Measurements from ENCODE around the gene SCN5A. TPM values are rescaled to one million over a fixed set of nuclear protein-coding genes. Genes with fewer than 3 reads are reported as not detected.

SCN5A gene
- total RNA-seq, 1 donor = not detected

DNA sequence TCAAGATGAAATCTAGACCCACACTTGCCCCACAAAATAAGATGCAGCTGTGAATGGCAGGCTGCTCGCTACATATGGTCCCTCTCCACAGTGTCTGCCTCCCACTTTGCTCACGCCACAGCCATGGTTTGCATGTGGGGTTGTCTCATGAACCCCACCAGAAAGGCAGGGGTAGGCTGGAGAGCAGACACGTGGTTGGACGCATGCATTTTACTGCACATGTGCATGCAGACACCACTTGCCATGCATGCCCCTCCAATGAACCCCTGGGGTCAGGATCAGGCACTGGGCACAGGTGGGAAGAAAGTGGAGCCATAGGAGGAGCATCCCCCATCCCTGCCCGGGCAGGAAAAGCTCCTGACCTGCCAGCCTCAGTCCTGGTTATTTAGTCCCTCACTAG lies 20.7 kb downstream of the SCN5A start:
- TF ChIP-seq CTCF (IDR thresholded peaks at IDR 0.05; ENCODE audit: extremely low read depth, low read depth, low read length) = no peak

DNA sequence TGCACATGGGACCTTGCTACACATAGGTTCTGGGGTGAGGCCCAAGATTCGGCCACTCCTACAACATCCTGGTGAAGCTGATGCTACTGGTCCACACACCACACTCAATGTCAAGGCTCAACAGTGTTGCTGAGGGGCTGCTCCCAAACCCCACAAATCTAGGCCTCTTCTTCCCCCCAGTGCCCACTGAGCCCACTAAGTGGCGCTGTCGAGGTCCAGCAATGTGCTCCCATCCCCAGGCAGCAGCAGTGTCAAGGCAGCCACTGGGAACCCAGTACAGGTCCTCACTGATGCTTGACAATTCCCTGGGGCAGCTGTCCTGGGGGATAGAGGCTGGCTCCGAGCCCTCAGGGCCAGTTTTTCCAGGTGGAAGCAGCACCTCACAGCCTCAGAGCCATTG lies 21.5 kb downstream of the SCN5A start:
- Histone ChIP-seq H3K27me3 (ENCODE audit: insufficient read depth, low read length) (peaks cover 2% of the 10 kb centered on the region), H4K20me1 (ENCODE audit: insufficient read depth, low read length) (no peaks in the 10 kb centered on the region)

More for the DNA sequence above, 20.7 kb downstream of the SCN5A start:
- Histone ChIP-seq H3K9me3 (ENCODE audit: low read depth, low read length) (no peaks in the 10 kb centered on the region), H3K79me2 (ENCODE audit: insufficient read depth, low read length) (no peaks in the 10 kb centered on the region), H3K4me3 (ENCODE audit: insufficient read depth, low read length) (no peak overlapping the region), H3K27ac (ENCODE audit: low read depth, low read length) (no peak overlapping the region), H4K20me1 (ENCODE audit: insufficient read depth, low read length) (no peaks in the 10 kb centered on the region), H3K4me1 (ENCODE audit: insufficient read depth, low read length) (no peaks in the 10 kb centered on the region), H3K36me3 (ENCODE audit: insufficient read depth, low read length) (no peaks in the 10 kb centered on the region), H3K27me3 (ENCODE audit: insufficient read depth, low read length) (peaks cover 2% of the 10 kb centered on the region), H3K4me2 (ENCODE audit: insufficient read depth, low read length) (no peak overlapping the region), H2AFZ (ENCODE audit: low read length) (no peak overlapping the region)
- DNase-seq (ENCODE audit: insufficient read length, low spot score, missing footprints) = no peak

GRCh38 chr3:38626171-38626570 lies 23.3 kb downstream of the SCN5A start:
- TF ChIP-seq CTCF (IDR thresholded peaks at IDR 0.05; ENCODE audit: extremely low read depth, low read depth, low read length) = no peak
- H3K27me3 ChIP-seq (ENCODE audit: insufficient read depth, low read length) = no peaks in the 10 kb centered on the region
- no peak overlapping the region for H3K4me3 ChIP-seq (ENCODE audit: insufficient read depth, low read length)
- no peaks in the 10 kb centered on the region for H3K79me2 ChIP-seq (ENCODE audit: insufficient read depth, low read length)
- no peak overlapping the region for H3K27ac ChIP-seq (ENCODE audit: low read depth, low read length)
- no peak overlapping the region for H3K4me2 ChIP-seq (ENCODE audit: insufficient read depth, low read length)
- H3K9me3 ChIP-seq (ENCODE audit: low read depth, low read length) = no peaks in the 10 kb centered on the region
- no peak overlapping the region for H2AFZ ChIP-seq (ENCODE audit: low read length)
- no peak for DNase-seq (ENCODE audit: insufficient read length, low spot score, missing footprints)
- no peaks in the 10 kb centered on the region for H4K20me1 ChIP-seq (ENCODE audit: insufficient read depth, low read length)
- no peaks in the 10 kb centered on the region for H3K4me1 ChIP-seq (ENCODE audit: insufficient read depth, low read length)
- H3K36me3 ChIP-seq (ENCODE audit: insufficient read depth, low read length) = no peaks in the 10 kb centered on the region

More for the DNA sequence above, 21.5 kb downstream of the SCN5A start:
- H3K36me3 ChIP-seq (ENCODE audit: insufficient read depth, low read length) = no peaks in the 10 kb centered on the region
- no peak overlapping the region for H3K4me3 ChIP-seq (ENCODE audit: insufficient read depth, low read length)
- no peaks in the 10 kb centered on the region for H3K79me2 ChIP-seq (ENCODE audit: insufficient read depth, low read length)
- no peak overlapping the region for H2AFZ ChIP-seq (ENCODE audit: low read length)
- no peak overlapping the region for H3K27ac ChIP-seq (ENCODE audit: low read depth, low read length)
- no peak for DNase-seq (ENCODE audit: insufficient read length, low spot score, missing footprints)
- H3K4me2 ChIP-seq (ENCODE audit: insufficient read depth, low read length) = no peak overlapping the region
- peak; percentile 56 for TF ChIP-seq CTCF (IDR thresholded peaks at IDR 0.05; ENCODE audit: extremely low read depth, low read depth, low read length)
- H3K9me3 ChIP-seq (ENCODE audit: low read depth, low read length) = no peaks in the 10 kb centered on the region
- H3K4me1 ChIP-seq (ENCODE audit: insufficient read depth, low read length) = no peaks in the 10 kb centered on the region

DNA sequence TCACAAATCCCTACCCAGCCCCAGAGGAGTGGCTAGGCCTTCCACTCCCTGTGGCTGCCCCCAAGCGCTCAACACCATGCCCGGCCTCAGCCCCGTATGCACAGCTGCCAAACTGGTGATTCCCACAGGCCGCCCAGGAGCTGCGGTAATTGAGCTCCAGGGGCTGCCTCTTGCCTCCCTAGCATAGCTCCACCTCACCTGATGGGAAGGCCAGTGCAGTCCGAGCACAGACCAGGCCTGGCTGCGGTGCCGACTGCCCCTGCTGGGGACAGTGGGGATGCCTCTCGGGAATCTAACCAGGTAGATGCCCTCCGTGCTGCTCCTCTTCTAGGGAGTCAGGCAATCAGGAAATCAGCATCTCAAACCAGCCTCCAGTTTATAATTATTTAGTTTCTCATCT lies 25.9 kb downstream of the SCN5A start:
- Histone ChIP-seq H3K79me2 (ENCODE audit: insufficient read depth, low read length) (no peaks in the 10 kb centered on the region), H3K4me1 (ENCODE audit: insufficient read depth, low read length) (no peaks in the 10 kb centered on the region), H3K36me3 (ENCODE audit: insufficient read depth, low read length) (no peaks in the 10 kb centered on the region), H4K20me1 (ENCODE audit: insufficient read depth, low read length) (no peaks in the 10 kb centered on the region), H3K27ac (ENCODE audit: low read depth, low read length) (no peak overlapping the region), H3K9me3 (ENCODE audit: low read depth, low read length) (no peaks in the 10 kb centered on the region), H3K4me3 (ENCODE audit: insufficient read depth, low read length) (no peak overlapping the region), H3K27me3 (ENCODE audit: insufficient read depth, low read length) (no peaks in the 10 kb centered on the region), H2AFZ (ENCODE audit: low read length) (no peak overlapping the region), H3K4me2 (ENCODE audit: insufficient read depth, low read length) (no peak overlapping the region)
- TF ChIP-seq CTCF (IDR thresholded peaks at IDR 0.05; ENCODE audit: extremely low read depth, low read depth, low read length) = no peak
- DNase-seq (ENCODE audit: insufficient read length, low spot score, missing footprints) = no peak

Data from osteoblast (primary cell).